ENCODE results near the gene UBE2B.
"Not testable (repeated sequence)": the region's sequence is repeated elsewhere in the genome, so short reads cannot be mapped to it uniquely, and the experiment has no call there.

Gene UBE2B

DNA sequence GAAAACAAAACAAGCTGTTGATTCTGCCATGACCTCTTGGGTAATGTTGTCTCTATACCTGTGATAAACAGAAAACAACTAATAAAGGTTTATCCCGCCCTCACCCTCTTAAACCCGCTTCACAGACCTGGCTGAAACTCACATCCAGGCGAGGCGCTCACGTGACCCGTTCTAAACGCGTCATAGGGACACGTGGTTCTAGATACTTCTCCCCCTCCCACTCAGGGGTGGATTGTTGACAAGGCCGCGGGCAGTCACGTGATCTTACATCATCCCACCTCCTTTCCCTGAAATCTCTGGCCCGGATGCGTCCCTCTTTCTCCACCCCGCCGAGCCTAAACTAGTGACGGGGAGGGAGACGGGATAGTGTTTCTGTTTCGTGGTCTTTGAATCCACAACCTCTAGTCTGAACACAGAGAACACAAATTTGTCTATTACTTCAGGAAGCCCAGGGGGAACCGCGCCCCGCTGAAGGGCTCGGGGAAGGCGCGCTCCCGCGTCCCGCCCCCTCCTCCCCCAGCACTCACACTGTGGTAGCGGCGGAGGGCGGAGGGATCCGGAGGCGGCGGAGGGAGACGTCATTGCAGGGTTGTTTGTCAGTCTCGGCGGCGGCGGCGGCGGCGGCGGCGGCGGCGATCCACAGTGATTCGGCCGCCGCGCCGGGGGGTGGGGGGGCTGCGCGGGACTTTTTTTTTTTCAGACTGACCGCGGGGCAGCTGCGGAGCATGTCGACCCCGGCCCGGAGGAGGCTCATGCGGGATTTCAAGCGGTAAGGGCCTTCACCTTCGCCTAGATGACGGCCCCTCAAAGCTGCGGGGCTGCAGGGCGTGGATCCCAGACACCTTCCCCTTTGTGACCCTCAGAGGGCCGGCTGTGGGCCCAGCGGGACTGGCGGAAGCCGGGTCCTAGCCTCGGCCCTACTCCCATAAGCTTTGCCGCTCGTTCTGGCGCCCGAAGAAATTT lies at the start of gene UBE2B:
Gene UBE2B (plus strand): TSS at position 699 of the 963 bp plus-strand sequence. CDS start 27 bp downstream, at position 726.
- DNase-seq = peak; percentile 89 to 91

DNA sequence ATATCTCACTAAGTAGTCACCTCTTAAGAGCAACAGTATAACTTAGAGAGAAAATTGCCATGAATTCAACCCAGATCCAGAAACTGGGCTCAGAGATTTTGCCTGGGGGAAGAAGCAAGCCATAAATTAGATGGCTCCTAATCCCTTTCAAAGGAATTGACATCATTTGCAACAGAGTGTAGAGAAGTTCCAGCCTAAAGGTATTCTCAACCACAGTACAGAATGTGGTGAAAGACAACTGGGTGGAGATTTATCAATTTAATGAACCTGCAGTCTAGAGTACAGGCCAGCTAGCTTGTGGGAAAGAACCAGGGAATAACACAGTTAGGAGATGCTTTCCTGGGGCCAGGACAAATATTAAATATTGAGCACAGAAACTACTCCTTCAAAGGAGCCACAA lies 44.0 kb upstream of the UBE2B start:
- DNase-seq = no peak

DNA sequence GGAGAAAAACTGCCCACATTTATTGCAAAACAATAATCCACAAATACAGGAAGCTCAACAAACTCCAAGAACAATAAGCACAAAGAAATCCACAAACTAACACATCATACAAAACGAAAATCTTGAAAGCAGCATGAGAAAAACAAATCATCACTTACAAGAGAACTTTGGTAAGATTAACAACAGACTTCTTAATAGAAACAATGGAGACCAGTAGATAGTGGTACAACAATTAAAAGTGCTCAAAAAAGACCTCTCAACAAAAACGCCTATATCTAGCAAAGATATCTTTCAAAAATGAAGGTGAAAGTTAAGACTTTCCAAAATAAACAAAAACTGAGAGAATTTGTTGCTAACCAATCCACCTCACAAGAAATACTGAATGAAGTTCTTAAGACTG lies 42.8 kb upstream of the UBE2B start:
- no peak for DNase-seq

DNA sequence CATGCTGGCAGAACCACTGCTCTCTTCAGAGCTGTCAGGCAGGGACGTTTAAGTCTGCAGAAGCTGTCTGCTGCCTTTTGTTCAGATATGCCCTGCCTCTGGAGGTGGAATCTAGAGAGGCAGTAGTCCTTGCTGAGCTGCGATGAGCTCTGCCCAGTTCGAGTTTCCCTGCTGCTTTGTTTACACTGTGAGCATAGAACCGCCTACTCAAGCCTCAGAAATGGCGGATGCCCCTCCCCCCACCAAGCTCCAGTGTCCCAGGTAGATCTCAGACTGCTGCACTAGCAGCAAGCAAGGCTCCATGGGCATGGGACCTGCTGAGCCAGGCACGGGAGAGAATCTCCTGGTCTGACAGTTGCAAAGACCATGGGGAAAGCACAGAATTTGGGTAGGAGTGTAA lies 34.5 kb upstream of the UBE2B start:
- not testable (repeated sequence) for DNase-seq

DNA sequence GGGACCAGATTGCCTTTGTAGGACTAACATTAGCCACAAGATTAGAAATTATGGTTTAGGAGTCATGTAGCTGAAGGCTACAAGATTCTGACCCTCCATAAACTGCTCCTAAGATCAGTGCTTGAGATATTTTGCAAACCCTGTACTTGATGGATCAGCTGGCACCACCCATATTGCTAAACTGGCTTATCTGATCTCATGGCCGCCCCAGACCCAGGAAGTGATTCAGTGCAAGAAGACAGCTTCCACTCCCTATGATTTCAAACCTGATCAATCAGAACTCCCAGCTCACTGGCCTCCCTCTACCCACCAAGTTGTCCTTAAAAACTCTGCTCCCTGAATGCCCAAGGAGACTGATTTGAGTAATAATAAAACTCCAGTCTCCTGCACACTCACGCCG lies 27.9 kb upstream of the UBE2B start:
- not testable (repeated sequence) for DNase-seq

DNA sequence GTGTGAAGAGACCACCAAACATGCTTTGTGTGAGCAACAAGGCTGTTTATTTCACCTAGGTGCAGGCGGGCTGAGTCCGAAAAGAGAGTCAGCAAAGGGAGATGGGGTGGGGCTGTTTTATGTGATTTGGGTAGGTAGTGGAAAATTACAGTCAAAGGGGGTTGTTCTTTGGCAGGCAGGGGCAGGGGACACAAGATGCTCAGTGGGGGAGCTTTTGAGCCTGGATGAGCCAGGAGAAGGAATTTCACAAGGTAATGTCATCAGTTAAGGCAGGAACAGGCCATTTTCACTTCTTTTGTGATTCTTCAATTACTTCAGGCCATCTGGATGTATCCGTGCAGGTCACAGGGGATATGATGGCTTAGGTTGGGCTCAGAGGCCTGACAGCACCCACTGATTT lies 25.9 kb upstream of the UBE2B start:
- not testable (repeated sequence) for DNase-seq

DNA sequence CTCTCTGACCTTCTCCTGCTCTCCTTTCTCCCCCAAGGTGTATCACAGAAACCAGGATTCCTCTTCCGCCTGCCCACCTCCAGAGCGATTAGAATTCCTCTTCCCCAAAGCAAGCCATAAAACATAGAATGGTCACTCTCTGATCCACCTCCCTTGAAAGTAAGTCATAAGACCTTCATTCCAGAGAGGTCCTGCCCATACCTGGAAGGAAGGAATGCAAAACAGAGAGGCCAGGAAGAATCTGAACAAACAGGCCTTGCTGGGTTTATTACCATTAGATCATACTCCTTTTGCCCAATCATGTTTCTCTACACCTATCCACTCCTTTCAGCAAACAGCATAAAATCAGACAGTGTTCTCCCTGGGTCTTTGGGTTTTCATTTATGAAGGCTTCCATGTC lies 25.4 kb upstream of the UBE2B start:
- no peak for DNase-seq

DNA sequence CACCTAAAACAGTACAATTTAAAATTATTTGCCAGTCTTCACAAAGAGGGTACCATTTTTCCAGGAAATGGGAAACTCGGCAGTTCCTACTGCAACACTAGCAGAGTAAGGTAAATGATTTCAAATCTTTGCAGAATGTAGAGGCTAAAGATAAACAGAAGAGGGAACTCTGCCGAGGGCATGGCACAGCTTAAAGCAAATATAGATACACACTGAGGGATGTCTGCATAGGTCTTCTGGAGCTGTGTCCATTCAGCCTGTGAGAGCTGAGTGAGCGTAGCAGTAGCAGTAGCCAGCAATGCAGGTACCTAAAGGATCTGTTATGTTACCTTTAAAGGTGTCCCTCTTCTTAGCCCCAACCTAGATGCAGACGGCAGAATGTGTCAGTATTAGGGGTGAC lies 21.9 kb upstream of the UBE2B start:
- no peak for DNase-seq

DNA sequence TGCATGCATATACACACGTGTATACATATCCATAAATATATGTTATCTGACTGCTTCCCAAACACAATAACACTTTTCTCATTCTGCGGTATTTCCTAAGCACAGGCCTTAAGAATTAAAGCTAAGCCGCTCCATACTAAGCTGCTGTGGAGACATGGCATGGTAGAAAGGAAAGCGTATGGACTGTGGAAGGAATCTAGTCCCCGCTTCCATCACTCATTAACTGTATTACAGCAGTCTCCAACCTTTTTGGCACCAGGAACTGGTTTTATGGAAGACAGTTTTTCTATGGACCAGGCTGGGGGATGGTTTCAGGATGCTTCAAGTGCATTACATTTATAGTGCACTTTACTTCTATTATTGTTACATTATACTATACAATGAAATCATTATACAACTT lies 15.7 kb upstream of the UBE2B start:
- no peak for DNase-seq

DNA sequence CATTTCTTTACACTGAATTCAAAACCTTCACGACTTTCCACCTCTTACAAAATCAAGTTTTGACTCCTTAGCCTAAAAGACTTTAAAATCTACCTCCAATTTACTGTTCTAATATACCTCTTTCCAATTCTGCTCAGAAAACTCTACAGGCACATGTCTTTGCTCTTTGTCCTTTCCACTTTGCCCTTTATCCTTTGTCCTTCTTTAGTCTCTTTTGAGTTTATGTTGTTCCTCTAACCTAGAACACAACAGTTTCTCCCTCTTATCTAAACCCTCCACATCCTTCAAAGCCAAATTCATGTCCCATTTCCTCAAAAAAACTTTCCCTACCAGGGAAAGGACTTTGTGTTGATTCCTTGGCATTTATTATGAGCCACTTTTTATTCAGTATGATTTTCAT lies 5.8 kb upstream of the UBE2B start:
- no peak for DNase-seq

DNA sequence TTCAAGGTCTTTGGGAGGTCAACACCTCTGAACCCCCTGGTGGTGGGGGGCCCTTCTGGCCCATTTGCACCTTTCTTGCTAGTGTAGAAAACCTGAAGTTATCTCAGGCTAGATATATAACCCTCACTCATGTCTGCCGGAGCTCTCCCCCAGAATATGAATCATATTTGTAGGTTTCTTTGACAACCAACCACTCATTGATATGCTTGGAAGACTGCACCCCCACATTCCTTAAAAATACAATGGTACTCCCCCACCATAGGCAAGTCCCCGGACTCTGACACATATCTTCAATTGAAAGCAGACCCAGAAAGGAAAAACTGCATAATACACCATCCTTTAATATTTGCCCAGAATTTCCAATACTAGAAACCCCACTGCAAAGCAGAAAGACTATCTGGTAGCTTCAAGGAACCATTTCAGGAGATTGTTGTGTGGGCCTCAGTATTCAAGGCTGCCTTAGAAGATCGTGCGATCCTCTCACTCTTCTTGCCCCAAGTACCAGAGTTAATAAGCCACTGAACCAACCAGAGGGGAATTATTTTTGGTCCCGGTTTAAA lies 978 bp upstream of the UBE2B start:
- no peak for DNase-seq

DNA sequence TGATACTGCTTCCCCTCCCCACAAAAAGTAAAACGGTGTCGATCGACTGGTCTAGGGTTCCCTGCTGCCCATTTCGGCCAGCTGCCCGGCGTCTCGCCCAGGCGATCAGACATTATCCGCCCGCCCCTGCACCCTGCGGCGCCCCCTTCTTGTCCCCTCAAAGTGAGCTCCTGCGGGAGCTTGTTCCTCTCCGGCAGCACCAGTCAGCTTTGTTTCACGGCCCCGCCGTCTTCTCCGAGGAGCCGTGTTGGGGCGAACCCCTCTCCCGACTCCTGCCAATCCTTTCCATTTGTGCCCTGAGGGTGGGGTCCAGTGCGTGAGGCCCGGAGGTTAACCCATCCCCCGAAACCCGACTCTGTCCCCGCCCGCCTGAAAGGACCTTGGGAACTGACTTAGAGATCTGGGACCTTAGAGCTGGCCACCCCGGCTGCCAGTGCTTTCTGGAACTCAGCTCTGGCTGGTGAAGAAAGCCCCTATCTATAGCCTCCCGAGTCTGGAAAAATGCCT lies 518 bp downstream of the UBE2B start:
- DNase-seq = no peak

DNA sequence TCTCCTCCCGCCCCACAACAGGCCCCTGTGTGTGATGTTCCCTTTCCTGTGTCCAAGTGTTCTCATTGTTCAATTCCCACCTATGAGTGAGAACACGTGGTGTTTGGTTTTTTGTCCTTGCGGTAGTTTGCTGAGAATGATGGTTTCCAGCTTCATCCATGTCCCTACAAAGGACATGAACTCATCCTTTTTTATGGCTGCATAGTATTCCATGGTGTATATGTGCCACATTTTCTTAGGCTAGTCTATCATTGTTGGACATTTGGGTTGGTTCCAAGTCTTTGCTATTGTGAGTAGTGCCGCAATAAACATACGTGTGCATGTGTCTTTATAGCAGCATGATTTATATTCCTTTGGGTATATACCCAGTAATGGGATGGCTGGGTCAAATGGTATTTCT lies 2.3 kb downstream of the UBE2B start:
- not testable (repeated sequence) for DNase-seq

DNA sequence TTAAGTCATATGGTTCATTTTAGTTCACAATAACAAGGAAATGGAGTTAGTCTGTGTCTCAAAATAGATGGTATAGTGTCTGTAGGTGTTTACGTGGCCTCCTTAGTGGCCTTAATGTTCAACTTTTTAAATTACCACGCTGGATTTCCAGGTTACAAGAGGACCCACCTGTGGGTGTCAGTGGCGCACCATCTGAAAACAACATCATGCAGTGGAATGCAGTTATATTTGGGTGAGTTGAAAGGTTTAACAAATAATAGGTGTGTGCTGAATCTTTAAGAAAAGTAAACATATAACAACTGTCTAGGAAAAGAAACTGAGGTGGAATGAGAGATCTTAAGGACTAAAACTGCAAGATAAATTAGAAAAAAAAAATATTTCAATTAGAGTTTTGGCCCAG lies 2.9 kb downstream of the UBE2B start:
- no peak for DNase-seq

DNA sequence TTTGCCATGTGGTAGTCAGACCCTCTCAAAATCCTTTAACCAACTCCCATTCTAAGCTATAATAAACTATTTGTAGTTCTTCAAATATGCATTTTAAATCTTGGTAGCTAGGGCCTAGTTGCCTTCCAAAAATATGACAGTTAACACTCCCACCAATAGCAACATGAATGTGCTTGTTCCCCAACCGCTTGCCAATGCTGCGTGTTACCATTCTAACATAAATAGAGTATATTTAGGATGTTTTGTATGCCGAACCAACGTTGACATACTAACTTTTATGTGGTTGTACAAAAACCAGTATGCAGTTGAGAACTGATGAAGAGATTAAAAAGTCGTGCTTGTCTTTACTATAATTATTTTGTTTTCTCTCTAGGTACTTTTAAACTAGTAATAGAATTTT lies 9.0 kb downstream of the UBE2B start:
- DNase-seq = no peak

DNA sequence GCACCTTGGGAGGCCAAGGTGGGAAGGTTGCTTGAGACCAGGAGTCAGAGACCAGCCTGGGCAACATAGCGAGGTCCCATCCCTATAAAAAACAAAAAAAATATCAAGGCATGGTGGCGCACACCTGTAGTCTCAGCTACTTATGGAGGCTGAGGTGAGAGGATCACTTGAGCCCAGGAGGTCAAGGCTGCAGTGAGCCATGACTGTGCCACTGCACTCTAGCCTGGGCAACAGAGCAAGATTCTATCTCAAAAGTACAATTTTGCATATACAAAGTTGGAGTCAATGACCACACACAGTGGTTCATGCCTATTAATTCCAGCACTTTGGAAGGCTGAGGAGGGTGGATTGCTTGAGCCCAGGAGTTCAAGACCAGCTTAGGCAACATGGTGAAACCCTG lies 10.8 kb downstream of the UBE2B start:
- DNase-seq = not testable (repeated sequence)

DNA sequence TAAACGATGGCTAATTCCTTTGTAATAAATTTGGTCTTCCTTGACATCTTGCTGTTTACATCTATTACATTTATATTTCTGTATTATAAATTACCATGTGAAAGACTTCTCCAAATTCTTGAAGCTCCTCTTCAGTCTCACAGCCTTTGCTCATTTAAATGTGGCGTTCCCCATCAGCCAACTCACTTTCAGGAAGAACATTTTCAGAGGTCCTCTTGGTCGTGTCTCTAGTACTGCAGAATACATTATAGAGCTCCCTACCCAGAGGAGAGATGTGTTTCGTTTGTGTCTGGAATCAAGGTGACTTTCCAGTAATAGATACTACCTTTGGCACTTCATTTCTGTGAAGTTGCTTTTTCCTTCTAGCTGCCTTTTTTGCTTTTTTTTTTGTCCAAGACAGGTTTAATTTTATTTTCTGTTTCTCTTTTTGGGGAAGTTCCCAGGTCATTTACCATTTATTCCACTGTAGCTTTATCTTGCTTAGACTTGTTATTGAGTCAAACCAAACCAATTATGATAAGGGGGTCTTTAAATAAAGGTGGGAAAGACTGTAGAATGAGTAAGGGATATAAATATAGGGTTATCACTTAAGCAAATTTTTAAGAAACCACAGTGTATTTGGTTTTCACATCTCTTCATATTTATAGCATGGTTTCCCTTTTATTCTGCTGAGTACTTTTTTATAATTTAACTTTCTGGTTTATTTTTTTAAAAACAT lies 12.8 kb downstream of the UBE2B start:
- no peak for DNase-seq

DNA sequence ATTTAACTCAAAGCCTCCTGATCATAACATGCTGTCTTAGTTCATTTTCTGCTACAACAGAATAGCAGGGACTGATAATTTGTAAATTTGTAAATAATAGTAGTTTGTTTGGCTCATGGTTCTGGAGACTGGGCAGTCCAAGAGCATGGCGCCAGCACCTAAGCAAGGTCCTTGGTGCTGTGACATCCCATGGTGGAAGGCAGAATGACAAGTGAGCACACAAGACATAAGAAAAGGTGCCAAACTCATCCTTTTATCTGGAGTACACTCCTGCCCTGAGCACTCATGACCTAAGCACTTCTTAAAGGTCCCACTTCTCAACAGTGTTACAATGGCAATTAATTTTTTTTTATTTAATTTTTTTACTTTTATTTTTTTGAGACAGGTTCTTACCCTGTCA lies 16.1 kb downstream of the UBE2B start:
- no peak for DNase-seq

DNA sequence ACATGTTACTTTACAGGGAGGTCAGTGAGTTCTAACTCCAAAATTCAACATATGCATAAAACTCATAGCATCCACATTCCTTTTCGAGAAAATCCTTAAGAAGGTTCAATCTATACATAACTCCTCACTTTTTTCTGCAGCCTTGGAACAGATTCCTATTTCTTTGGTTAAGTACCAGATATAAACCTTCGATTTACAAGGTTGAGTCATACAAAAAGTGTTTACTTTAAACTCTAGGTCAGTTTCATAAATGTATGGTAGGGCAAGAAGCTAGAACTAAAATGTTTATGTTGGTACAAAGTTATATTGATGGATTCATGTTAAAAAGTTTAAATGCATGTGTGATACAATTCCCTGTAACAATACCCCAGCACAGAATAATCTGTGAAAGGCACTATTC lies 20.9 kb downstream of the UBE2B start:
- DNase-seq = no peak

DNA sequence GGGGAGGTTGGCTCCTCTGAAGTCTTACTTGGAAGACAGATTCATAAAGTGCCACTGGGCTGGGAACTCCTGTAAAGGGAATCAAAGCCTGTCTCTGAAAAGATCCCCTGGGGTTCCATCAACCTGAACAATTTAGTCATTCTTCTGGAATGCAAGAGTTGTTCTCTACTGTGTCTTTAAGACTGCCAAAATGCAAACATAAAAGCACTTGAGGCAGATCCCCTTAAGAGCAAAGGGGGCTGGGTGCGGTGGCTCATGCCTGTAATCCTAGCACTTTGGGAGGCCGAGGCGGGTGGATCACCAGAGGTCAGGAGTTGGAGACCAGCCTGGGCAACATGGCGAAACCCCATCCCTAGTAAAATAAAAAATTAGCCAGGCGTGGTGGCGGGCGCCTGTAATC lies 23.6 kb downstream of the UBE2B start:
- no peak for DNase-seq

DNA sequence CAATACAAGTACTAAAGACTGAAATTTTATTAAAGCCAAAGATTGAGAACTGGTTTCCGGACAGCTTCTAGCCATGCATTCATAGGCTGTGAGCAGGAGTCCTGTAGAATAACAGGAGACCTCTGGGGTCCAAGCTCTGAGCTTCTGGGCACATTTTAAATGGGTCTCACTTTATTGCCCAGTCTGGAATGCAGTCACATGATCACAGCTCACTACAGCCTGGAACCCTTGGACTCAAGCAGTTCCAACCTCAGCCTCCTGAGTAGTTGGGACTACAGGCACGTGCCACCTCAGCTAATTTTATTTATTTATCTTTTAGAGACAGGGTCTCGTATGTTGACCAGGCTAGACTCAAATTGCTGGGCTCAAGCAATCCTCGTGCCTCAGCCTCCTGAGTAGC lies 24.9 kb downstream of the UBE2B start:
- no peak for DNase-seq

DNA sequence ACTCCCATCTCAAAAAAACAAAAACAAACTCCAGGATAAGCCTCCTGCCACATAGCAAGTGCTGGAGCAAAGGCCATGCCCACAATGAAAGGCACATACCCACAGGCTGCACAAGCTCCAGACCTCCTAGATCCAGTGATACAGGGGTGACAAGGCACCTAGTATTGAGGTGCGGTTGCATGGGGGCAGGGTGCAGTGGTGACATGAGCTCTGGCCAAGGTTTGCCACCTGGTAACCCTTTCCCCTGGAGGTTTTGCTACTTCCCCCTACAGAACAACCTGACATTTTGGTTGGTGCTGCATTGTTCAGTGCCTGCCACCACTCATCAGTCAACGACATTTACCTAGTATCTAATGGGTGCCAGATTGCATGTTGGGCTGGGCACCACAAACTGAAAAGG lies 25.8 kb downstream of the UBE2B start:
- no peak for DNase-seq

DNA sequence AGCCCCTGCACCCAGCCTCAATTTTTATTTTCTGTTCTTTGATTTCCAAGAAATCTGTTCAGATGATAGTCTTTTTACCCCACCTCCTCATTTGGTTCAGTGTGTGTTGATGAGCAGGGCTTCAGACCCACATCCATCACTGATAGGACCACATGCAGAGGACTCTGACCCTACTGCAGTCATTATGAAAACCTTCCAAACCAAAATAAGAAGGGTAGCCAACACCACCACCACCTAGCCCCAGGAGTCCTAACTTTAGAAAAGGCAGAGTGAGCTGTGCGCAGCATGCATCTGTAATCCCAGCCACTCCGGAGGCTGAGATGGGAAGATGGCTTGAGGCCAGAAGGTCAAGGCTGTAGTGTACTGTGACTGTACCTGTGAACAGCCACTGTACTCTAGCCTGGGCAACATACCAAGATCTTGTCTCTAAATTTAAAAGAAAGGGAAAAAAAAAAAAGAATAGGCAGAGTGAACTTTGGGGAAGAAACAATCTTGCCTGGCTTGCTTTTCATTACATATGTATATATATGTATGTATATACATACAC lies 27.3 kb downstream of the UBE2B start:
- DNase-seq = no peak
